ENCODE measurements around the gene TMEM213.

- TF ChIP-seq, protein P1, sequence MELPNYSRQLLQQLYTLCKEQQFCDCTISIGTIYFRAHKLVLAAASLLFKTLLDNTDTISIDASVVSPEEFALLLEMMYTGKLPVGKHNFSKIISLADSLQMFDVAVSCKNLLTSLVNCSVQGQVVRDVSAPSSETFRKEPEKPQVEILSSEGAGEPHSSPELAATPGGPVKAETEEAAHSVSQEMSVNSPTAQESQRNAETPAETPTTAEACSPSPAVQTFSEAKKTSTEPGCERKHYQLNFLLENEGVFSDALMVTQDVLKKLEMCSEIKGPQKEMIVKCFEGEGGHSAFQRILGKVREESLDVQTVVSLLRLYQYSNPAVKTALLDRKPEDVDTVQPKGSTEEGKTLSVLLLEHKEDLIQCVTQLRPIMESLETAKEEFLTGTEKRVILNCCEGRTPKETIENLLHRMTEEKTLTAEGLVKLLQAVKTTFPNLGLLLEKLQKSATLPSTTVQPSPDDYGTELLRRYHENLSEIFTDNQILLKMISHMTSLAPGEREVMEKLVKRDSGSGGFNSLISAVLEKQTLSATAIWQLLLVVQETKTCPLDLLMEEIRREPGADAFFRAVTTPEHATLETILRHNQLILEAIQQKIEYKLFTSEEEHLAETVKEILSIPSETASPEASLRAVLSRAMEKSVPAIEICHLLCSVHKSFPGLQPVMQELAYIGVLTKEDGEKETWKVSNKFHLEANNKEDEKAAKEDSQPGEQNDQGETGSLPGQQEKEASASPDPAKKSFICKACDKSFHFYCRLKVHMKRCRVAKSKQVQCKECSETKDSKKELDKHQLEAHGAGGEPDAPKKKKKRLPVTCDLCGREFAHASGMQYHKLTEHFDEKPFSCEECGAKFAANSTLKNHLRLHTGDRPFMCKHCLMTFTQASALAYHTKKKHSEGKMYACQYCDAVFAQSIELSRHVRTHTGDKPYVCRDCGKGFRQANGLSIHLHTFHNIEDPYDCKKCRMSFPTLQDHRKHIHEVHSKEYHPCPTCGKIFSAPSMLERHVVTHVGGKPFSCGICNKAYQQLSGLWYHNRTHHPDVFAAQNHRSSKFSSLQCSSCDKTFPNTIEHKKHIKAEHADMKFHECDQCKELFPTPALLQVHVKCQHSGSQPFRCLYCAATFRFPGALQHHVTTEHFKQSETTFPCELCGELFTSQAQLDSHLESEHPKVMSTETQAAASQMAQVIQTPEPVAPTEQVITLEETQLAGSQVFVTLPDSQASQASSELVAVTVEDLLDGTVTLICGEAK (IDR thresholded peaks at IDR 0.05; ENCODE audit: borderline replicate concordance): no peak
- TF ChIP-seq, protein P2, sequence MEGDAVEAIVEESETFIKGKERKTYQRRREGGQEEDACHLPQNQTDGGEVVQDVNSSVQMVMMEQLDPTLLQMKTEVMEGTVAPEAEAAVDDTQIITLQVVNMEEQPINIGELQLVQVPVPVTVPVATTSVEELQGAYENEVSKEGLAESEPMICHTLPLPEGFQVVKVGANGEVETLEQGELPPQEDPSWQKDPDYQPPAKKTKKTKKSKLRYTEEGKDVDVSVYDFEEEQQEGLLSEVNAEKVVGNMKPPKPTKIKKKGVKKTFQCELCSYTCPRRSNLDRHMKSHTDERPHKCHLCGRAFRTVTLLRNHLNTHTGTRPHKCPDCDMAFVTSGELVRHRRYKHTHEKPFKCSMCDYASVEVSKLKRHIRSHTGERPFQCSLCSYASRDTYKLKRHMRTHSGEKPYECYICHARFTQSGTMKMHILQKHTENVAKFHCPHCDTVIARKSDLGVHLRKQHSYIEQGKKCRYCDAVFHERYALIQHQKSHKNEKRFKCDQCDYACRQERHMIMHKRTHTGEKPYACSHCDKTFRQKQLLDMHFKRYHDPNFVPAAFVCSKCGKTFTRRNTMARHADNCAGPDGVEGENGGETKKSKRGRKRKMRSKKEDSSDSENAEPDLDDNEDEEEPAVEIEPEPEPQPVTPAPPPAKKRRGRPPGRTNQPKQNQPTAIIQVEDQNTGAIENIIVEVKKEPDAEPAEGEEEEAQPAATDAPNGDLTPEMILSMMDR (IDR thresholded peaks at IDR 0.05 in 2 of 3, conservative IDR thresholded peaks at IDR 0.05 in 1 of 3; ENCODE audit: control insufficient read depth in 2 of 3, extremely low read depth in 1 of 3, insufficient read depth in 1 of 3, low read depth in 3 of 3, low read length in 3 of 3): no peak
- no peak for TF ChIP-seq EZH2 (IDR thresholded peaks at IDR 0.05; ENCODE audit: borderline replicate concordance, control insufficient read depth, low read depth, low read length)
- no peak for TF ChIP-seq LARP7 (IDR thresholded peaks at IDR 0.05)
- TF ChIP-seq FOXK2 (IDR thresholded peaks at IDR 0.05): no peak
- TF ChIP-seq, protein P3, sequence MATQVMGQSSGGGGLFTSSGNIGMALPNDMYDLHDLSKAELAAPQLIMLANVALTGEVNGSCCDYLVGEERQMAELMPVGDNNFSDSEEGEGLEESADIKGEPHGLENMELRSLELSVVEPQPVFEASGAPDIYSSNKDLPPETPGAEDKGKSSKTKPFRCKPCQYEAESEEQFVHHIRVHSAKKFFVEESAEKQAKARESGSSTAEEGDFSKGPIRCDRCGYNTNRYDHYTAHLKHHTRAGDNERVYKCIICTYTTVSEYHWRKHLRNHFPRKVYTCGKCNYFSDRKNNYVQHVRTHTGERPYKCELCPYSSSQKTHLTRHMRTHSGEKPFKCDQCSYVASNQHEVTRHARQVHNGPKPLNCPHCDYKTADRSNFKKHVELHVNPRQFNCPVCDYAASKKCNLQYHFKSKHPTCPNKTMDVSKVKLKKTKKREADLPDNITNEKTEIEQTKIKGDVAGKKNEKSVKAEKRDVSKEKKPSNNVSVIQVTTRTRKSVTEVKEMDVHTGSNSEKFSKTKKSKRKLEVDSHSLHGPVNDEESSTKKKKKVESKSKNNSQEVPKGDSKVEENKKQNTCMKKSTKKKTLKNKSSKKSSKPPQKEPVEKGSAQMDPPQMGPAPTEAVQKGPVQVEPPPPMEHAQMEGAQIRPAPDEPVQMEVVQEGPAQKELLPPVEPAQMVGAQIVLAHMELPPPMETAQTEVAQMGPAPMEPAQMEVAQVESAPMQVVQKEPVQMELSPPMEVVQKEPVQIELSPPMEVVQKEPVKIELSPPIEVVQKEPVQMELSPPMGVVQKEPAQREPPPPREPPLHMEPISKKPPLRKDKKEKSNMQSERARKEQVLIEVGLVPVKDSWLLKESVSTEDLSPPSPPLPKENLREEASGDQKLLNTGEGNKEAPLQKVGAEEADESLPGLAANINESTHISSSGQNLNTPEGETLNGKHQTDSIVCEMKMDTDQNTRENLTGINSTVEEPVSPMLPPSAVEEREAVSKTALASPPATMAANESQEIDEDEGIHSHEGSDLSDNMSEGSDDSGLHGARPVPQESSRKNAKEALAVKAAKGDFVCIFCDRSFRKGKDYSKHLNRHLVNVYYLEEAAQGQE (IDR thresholded peaks at IDR 0.05; ENCODE audit: low read depth, low read length): no peak
Observed at GRCh38 chr7:138875794-138876193, 78.0 kb downstream of the TMEM213 start.
